HepG2 (cell line): ENCODE data around the gene CLIC3. TPM values are rescaled to one million over a fixed set of nuclear protein-coding genes. Genes with fewer than 3 reads are reported as not detected.

Source experiments
- ATAC-seq: fragments of 200-7000 bp; cut with Tn5 transposase; 3 replicates; pipeline ENCODE4 v1.9.1; 2020; ENCODE audit warnings: mild to moderate bottlenecking, moderate library complexity
- BruUV-seq: library from RNA; stranded (reverse); fragments of 400-500 nt; replicated peaks from 2 replicates; lab custom pipeline; 2021; lab: Mats Ljungman, UMichigan
- CTCF ChIA-PET: fragments of 300-600 bp; formaldehyde crosslinking; extraction: SDS; loops from one replicate; lab custom pipeline; 2021; ENCODE audit warnings: low total read pairs, inconsistent platforms, low intra/inter-chr PET ratio; lab: Yijun Ruan, JAX
- POLR2A ChIA-PET: fragments of 350-600 bp; sonication (Branson Sonifier 250); formaldehyde crosslinking; loops from one replicate; lab custom pipeline; 2020; ENCODE audit warnings: antibody characterized with exemption, inconsistent platforms; lab: Yijun Ruan, JAX
- DNase-seq: peaks from one replicate; pipeline ENCODE4 v3.0.0-alpha.2; 2015; ENCODE audit warnings: low spot score
- FAIRE-seq: peaks from 3 replicates; lab custom pipeline; 2011; peaks lifted over from hg19 to GRCh38; lab: Jason Lieb, UNC
- H2AFZ ChIP-seq: one replicate; pipeline ENCODE4 v1.6.1; 2011; ENCODE audit warnings: low read length, inconsistent platforms
- H3K27ac ChIP-seq: fragments of 300-600 bp; 3 replicates; pipeline ENCODE4 v1.8.0; 2011; ENCODE audit warnings: mixed run types, mild to moderate bottlenecking, mixed read lengths, low read length, inconsistent platforms; ENCODE audit not compliant: insufficient read depth; ENCODE audit errors: extremely low read length
- H3K27me3 ChIP-seq, 2 experiments: fragments of 200-600 bp in 1 of 2; 2 replicates in 1 of 2; 3 replicates in 1 of 2; pipeline versions ENCODE4 v1.6.0 to v1.8.0; 2011; ENCODE audit warnings: low read length in 2 of 2, mild to moderate bottlenecking in 2 of 2, moderate library complexity in 2 of 2, inconsistent platforms in 1 of 2; ENCODE audit not compliant: insufficient read depth in 2 of 2, control insufficient read depth in 1 of 2
- H3K36me3 ChIP-seq, 2 experiments: fragments of 200-600 bp in 1 of 2; replicated peaks in 1 of 2; 2 replicates in 1 of 2; 3 replicates in 1 of 2; pipeline versions ENCODE4 v1.5.1 to v1.8.0; 2011; ENCODE audit warnings: low read length in 2 of 2, inconsistent platforms in 1 of 2; ENCODE audit not compliant: insufficient read depth in 2 of 2, control insufficient read depth in 1 of 2
- H3K4me1 ChIP-seq: 2 replicates; pipeline ENCODE4 v1.5.1; 2012; ENCODE audit warnings: low read length, inconsistent platforms; ENCODE audit not compliant: insufficient read depth
- H3K4me2 ChIP-seq: 2 replicates; pipeline ENCODE4 v1.6.0; 2011; ENCODE audit warnings: low read depth, low read length, inconsistent platforms
- H3K4me3 ChIP-seq, 3 experiments: fragments of 200-600 bp in 1 of 3; sonication (generic), shearing (Covaris generic) in 1 of 3; replicated peaks in 1 of 3; 2 replicates each; pipeline ENCODE4 v1.5.1; 2011 to 2016; ENCODE audit warnings: low read length in 3 of 3, inconsistent platforms in 2 of 3, low read depth in 2 of 3, mild to moderate bottlenecking in 2 of 3, control low read depth in 1 of 3, mixed read lengths in 1 of 3; ENCODE audit not compliant: insufficient read depth in 1 of 3
- H3K79me2 ChIP-seq: one replicate; pipeline ENCODE4 v1.6.1; 2011; ENCODE audit warnings: low read length, inconsistent platforms; ENCODE audit not compliant: insufficient read depth
- H3K9ac ChIP-seq: 2 replicates; pipeline ENCODE4 v1.6.0; 2011; ENCODE audit warnings: mild to moderate bottlenecking, low read depth, low read length, inconsistent platforms; ENCODE audit not compliant: insufficient read depth
- H3K9me3 ChIP-seq: 2 replicates; pipeline ENCODE4 v1.5.1; 2012; ENCODE audit warnings: mild to moderate bottlenecking, low read length
- H4K20me1 ChIP-seq: 2 replicates; pipeline ENCODE4 v1.6.0; 2011; ENCODE audit warnings: inconsistent platforms, mild to moderate bottlenecking, low read length, moderate library complexity; ENCODE audit not compliant: insufficient read depth
- ATF2 ChIP-seq: sonication (generic); formaldehyde crosslinking; IDR thresholded peaks from 2 replicates; pipeline ENCODE4 v1.4.0; 2020; ENCODE audit warnings: missing genetic modification reagents
- CREB1 ChIP-seq, 2 experiments: fragments of 450-650 bp in 1 of 2; IDR thresholded peaks; 2 replicates each; pipeline ENCODE4 v1.6.1; 2016 to 2017; ENCODE audit warnings: control low read depth in 1 of 2, mild to moderate bottlenecking in 1 of 2, missing compliant biosample characterization in 1 of 2, missing genetic modification characterization in 1 of 2
- GABPB1 ChIP-seq: IDR thresholded peaks from 2 replicates; pipeline ENCODE4 v1.6.1; 2016; ENCODE audit warnings: mild to moderate bottlenecking, missing genetic modification reagents, moderate library complexity, missing compliant biosample characterization
- HIVEP1 ChIP-seq: sonication (generic); formaldehyde crosslinking; IDR thresholded peaks from 2 replicates; pipeline ENCODE4 v1.4.0; 2020; ENCODE audit warnings: mild to moderate bottlenecking, missing genetic modification reagents
- HNRNPL ChIP-seq: fragments of 200-400 bp; formaldehyde crosslinking; IDR thresholded peaks from 2 replicates; pipeline ENCODE4 v1.6.1; 2017; ENCODE audit warnings: mild to moderate bottlenecking, low read depth, low read length
- MXD4 ChIP-seq: IDR thresholded peaks from 2 replicates; pipeline ENCODE4 v1.6.1; 2016; ENCODE audit warnings: mild to moderate bottlenecking, missing biosample characterization, missing genetic modification reagents
- NPAS2 ChIP-seq: sonication (generic); formaldehyde crosslinking; IDR thresholded peaks from 2 replicates; pipeline ENCODE4 v1.8.0; 2022; ENCODE audit warnings: mild to moderate bottlenecking, missing genetic modification reagents, borderline replicate concordance
- RAD51 ChIP-seq: fragments of 450-650 bp; IDR thresholded peaks from 2 replicates; pipeline ENCODE4 v1.6.1; 2016; ENCODE audit warnings: borderline replicate concordance
- RXRA ChIP-seq: sonication (generic); formaldehyde crosslinking; IDR thresholded peaks from 2 replicates; pipeline ENCODE4 v1.5.1; 2020; ENCODE audit warnings: missing genetic modification reagents
- ZIK1 ChIP-seq: sonication (generic); formaldehyde crosslinking; IDR thresholded peaks from 2 replicates; pipeline ENCODE4 v1.5.0; 2020; ENCODE audit warnings: mild to moderate bottlenecking, low read depth, missing genetic modification reagents, borderline replicate concordance
- ZNF572 ChIP-seq: sonication (generic); formaldehyde crosslinking; IDR thresholded peaks from 2 replicates; pipeline ENCODE4 v1.5.1; 2020; ENCODE audit warnings: mild to moderate bottlenecking, missing genetic modification reagents
- ZNF574 ChIP-seq: sonication (generic); formaldehyde crosslinking; IDR thresholded peaks from 2 replicates; pipeline ENCODE4 v1.4.0; 2020; ENCODE audit warnings: missing genetic modification reagents
- ZNF577 ChIP-seq: sonication (generic); formaldehyde crosslinking; IDR thresholded peaks from 2 replicates; pipeline ENCODE4 v1.4.0; 2020; ENCODE audit warnings: mild to moderate bottlenecking, low read depth, missing genetic modification reagents, borderline replicate concordance
- ZNF678 ChIP-seq: sonication (generic); formaldehyde crosslinking; IDR thresholded peaks from 2 replicates; pipeline ENCODE4 v1.4.0; 2020; ENCODE audit warnings: mild to moderate bottlenecking, missing genetic modification reagents
- ZNF841 ChIP-seq: sonication (generic); formaldehyde crosslinking; IDR thresholded peaks from 2 replicates; pipeline ENCODE4 v1.8.1; 2023; ENCODE audit warnings: missing genetic modification reagents, borderline replicate concordance
- ZNF891 ChIP-seq: sonication (generic); formaldehyde crosslinking; IDR thresholded peaks from 2 replicates; pipeline ENCODE4 v1.5.0; 2020; ENCODE audit warnings: mild to moderate bottlenecking, missing genetic modification reagents
- ZSCAN12 ChIP-seq: sonication (generic); formaldehyde crosslinking; IDR thresholded peaks from 2 replicates; pipeline ENCODE4 v1.9.0; 2021; ENCODE audit warnings: mild to moderate bottlenecking, missing genetic modification reagents
- ZSCAN29 ChIP-seq: sonication (generic); formaldehyde crosslinking; conservative IDR thresholded peaks from 2 replicates; pipeline ENCODE4 v1.4.0; 2020; ENCODE audit warnings: mild to moderate bottlenecking, missing genetic modification reagents
- WGBS: methylation state at CpG from one replicate; pipeline ENCODE4 v1.1.6; 2017; ENCODE audit warnings: low lambda C conversion rate; 5-methylcytosine and 5-hydroxymethylcytosine counted together
- in situ Hi-C: cut with HindIII; loops from 2 replicates; pipeline ENCODE4 v1.10.0; 2017; ENCODE audit warnings: low pct_unique_long_range_greater_than_20kb; ENCODE audit not compliant: extremely low pct_ligation_motif_present
- intact Hi-C: fragments of 100-400 bp; cut with micrococcal nuclease; formaldehyde crosslinking; loops from one replicate; pipeline ENCODE4 v1.10.0; 2022; ENCODE audit not compliant: unreplicated experiment
- polyA plus RNA-seq, 8 experiments: library from polyadenylated mRNA; depleted of rRNA in 3 of 8; stranded (reverse) in 7 of 8; unstranded in 1 of 8; fragments of >200 nt; fragmentation: Illumina TruSeq in 4 of 8; extraction: Trizol in 4 of 8; gene quantifications; 2 replicates each; pipeline versions ENCODE4 v1.2.1 to v1.2.3, GENCODE V29; 2011 to 2016; ENCODE audit warnings: low read depth in 4 of 8, missing spikeins in 1 of 8, mixed read lengths in 1 of 8; ENCODE audit not compliant: insufficient read depth in 1 of 8
- total RNA-seq, 5 experiments: library from RNA; depleted of rRNA; stranded (reverse); fragments of >200 nt; fragmentation: Illumina TruSeq; extraction: Trizol; gene quantifications; 2 replicates each; pipeline ENCODE4 v1.2.3, GENCODE V29; 2016; ENCODE audit warnings: low read depth in 1 of 5

Gene CLIC3
- total and polyA plus RNA-seq, 2 of the 13 experiments (the other 11 are each of a cell fraction or from before 2014, with no cell fraction given) = 0.51 to 1.5 TPM

- intact Hi-C loops = no loop called here
- POLR2A ChIA-PET = interaction anchor here (0.6 to 1.4 kb wide), 9 partner anchors 26 to 81 kb away, joined by 3 to 6 read pairs (median 4); partner anchors contain the start of genes CLIC3, MAN1B1, PAXX and SAPCD2
- 0 out of 2 replicates have a peak, but pooled peaks have one; percentile 24 for TF ChIP-seq HIVEP1
- no peak for TF ChIP-seq MXD4
- TF ChIP-seq ZNF577 (CRISPR knock-in tag) = no peak
- no peak for TF ChIP-seq ZSCAN29
- no peak for TF ChIP-seq ZSCAN12
- no peak for TF ChIP-seq CREB1 (IDR thresholded peaks at IDR 0.05)
- no peak for TF ChIP-seq CREB1 (CRISPR knock-in tag; IDR thresholded peaks at IDR 0.05)
- no peak for TF ChIP-seq RAD51
- TF ChIP-seq ZNF891 (CRISPR knock-in tag) = 0 out of 2 replicates have a peak, but pooled peaks have one; percentile 18
- TF ChIP-seq ZIK1 = 0 out of 2 replicates have a peak, but pooled peaks have one; percentile 31
- TF ChIP-seq NPAS2 (CRISPR knock-in tag) = no peak
- peak; percentile 54; the same call in 1 of the 2 replicates for TF ChIP-seq ZNF574 (CRISPR knock-in tag)
- TF ChIP-seq ZNF841 (CRISPR knock-in tag) = no peak
- 0 out of 2 replicates have a peak, but pooled peaks have one; percentile 23 for TF ChIP-seq HNRNPL
- TF ChIP-seq GABPB1 (CRISPR knock-in tag) = no peak; the same call in 1 of the 2 replicates
- TF ChIP-seq RXRA (CRISPR knock-in tag) = peak; percentile 72
- TF ChIP-seq ATF2 (CRISPR knock-in tag) = no peak
- 0 out of 2 replicates have a peak, but pooled peaks have one; percentile 10 for TF ChIP-seq ZNF572
- TF ChIP-seq ZNF678 (CRISPR knock-in tag) = no peak
These were observed 32.9 kb upstream of the CLIC3 start for GRCh38 chr9:137029058-137029936.

More at GRCh38 chr9:137029058-137029936, 32.9 kb upstream of the CLIC3 start:
- Histone ChIP-seq H3K27me3 (peaks cover 0 to 19% of the 10 kb centered on the region in 2 experiments; a peak in 2 of 5 replicates), H4K20me1 (no peaks in the 10 kb centered on the region), H3K9me3 (no peaks in the 10 kb centered on the region), H3K27ac (no peak overlapping the region), H3K4me2 (peak overlapping the region; percentile 95), H3K4me3 (peak overlapping the region in 1 of 3 experiments; percentile 78; a peak in 2 of 6 replicates), H3K79me2 (no peaks in the 10 kb centered on the region), H3K36me3 (no peaks in the 10 kb centered on the region), H3K4me1 (peaks cover 83% of the 10 kb centered on the region), H2AFZ (no peak overlapping the region), H3K9ac (peak overlapping the region; percentile 57; the same call in 1 of the 2 replicates)
- FAIRE-seq = peak; percentile 34
- WGBS = 22% methylated on average over 9 of the region's 19 CpGs
- ATAC-seq = peak; percentile 79
- CTCF ChIA-PET = interaction anchor here (1.1 to 1.2 kb wide), 3 partner anchors 26 to 81 kb away, joined by 3 to 4 read pairs (median 4); no protein-coding TSS in a partner anchor
- in situ Hi-C loops = no loop called here
- no TSS peak for BruUV-seq
- DNase-seq = peak; percentile 54
